H1 (cell line): ENCODE data around the gene EVX2. TPM values are rescaled to one million over a fixed set of nuclear protein-coding genes. Genes with fewer than 3 reads are reported as not detected.
A peak's percentile ranks its signal among the peaks of the same experiment; 100 is the strongest.

ENCODE experiments used
- CTCF ChIA-PET: fragments of 300-600 bp; sonication (Branson Sonifier 250); formaldehyde crosslinking; loops from one replicate; lab custom pipeline; 2021; ENCODE audit not compliant: partially characterized antibody; lab: Charles Lee
- POLR2A ChIA-PET: fragments of 300-600 bp; sonication (Branson Sonifier 250); formaldehyde crosslinking; loops from one replicate; lab custom pipeline; 2021; ENCODE audit warnings: inconsistent platforms; ENCODE audit not compliant: partially characterized antibody; lab: Charles Lee
- DNase-seq, 2 experiments: peaks; one replicate each; pipeline versions ENCODE4 v3.0.0 to v3.0.0-alpha.2; 2010 to 2022; ENCODE audit warnings: low spot score in 2 of 2, low read depth in 1 of 2, mixed read lengths in 1 of 2
- FAIRE-seq: peaks from 2 replicates; lab custom pipeline; 2011; peaks lifted over from hg19 to GRCh38; lab: Jason Lieb, UNC
- H2AFZ ChIP-seq: 2 replicates; pipeline ENCODE4 v1.8.1; 2012; ENCODE audit warnings: low read length, inconsistent platforms
- H2AK5ac ChIP-seq: 2 replicates; pipeline ENCODE4 v1.6.1; 2013; ENCODE audit warnings: low read depth, low read length
- H2BK120ac ChIP-seq: replicated peaks from 2 replicates; pipeline ENCODE3; 2013; ENCODE audit warnings: low read depth, low read length, inconsistent platforms
- H2BK12ac ChIP-seq: 2 replicates; pipeline ENCODE4 v1.6.1; 2013; ENCODE audit warnings: low read depth, low read length
- H2BK15ac ChIP-seq: 2 replicates; pipeline ENCODE4 v1.6.1; 2013; ENCODE audit warnings: low read length
- H2BK20ac ChIP-seq: 2 replicates; pipeline ENCODE4 v1.6.1; 2013; ENCODE audit warnings: low read length
- H2BK5ac ChIP-seq: 2 replicates; pipeline ENCODE4 v1.6.1; 2013; ENCODE audit warnings: low read depth, low read length
- H3K14ac ChIP-seq: 2 replicates; pipeline ENCODE4 v1.6.1; 2013; ENCODE audit warnings: inconsistent platforms; ENCODE audit not compliant: insufficient read length
- H3K18ac ChIP-seq: 2 replicates; pipeline ENCODE4 v1.6.1; 2013; ENCODE audit warnings: low read length; ENCODE audit errors: extremely low read depth
- H3K23ac ChIP-seq: 2 replicates; pipeline ENCODE4 v1.6.1; 2013; ENCODE audit warnings: inconsistent platforms; ENCODE audit not compliant: insufficient read length
- H3K23me2 ChIP-seq: 2 replicates; pipeline ENCODE4 v1.6.1; 2013; ENCODE audit warnings: low read depth, low read length
- H3K27ac ChIP-seq: 2 replicates; pipeline ENCODE4 v1.6.1; 2011; ENCODE audit warnings: low read depth, low read length, inconsistent platforms
- H3K27me3 ChIP-seq, 4 experiments: replicated peaks in 1 of 4; 1 replicate in 1 of 4; 2 replicates in 3 of 4; pipeline versions ENCODE4 v1.6.1 to v1.8.1; 2011 to 2013; ENCODE audit warnings: low read length in 3 of 4, mild to moderate bottlenecking in 3 of 4, inconsistent platforms in 2 of 4, mixed read lengths in 2 of 4, moderate library complexity in 1 of 4; ENCODE audit not compliant: control insufficient read depth in 3 of 4, insufficient read depth in 3 of 4; ENCODE audit errors: extremely low read depth in 1 of 4
- H3K36me3 ChIP-seq, 4 experiments: 2 replicates each; pipeline versions ENCODE4 v1.6.1 to v1.8.1; 2011 to 2013; ENCODE audit warnings: mild to moderate bottlenecking in 4 of 4, low read length in 3 of 4, moderate library complexity in 2 of 4, control low read depth in 1 of 4, inconsistent platforms in 1 of 4; ENCODE audit not compliant: insufficient read depth in 4 of 4, control insufficient read depth in 2 of 4
- H3K4ac ChIP-seq: replicated peaks from 2 replicates; pipeline ENCODE3; 2013; ENCODE audit warnings: low read length, low read depth, mixed read lengths, inconsistent platforms; ENCODE audit not compliant: insufficient read length
- H3K4me1 ChIP-seq, 4 experiments: replicated peaks in 1 of 4; 1 replicate in 1 of 4; 2 replicates in 3 of 4; pipeline versions ENCODE4 v1.6.1 to v1.8.1; 2011 to 2013; ENCODE audit warnings: low read length in 3 of 4, inconsistent platforms in 2 of 4, mixed read lengths in 1 of 4; ENCODE audit not compliant: insufficient read depth in 4 of 4, control insufficient read depth in 3 of 4
- H3K4me2 ChIP-seq, 2 experiments: 2 replicates each; pipeline versions ENCODE4 v1.6.1 to v1.8.1; 2011 to 2013; ENCODE audit warnings: low read depth in 2 of 2, low read length in 2 of 2, control low read depth in 1 of 2, inconsistent platforms in 1 of 2, mild to moderate bottlenecking in 1 of 2; ENCODE audit not compliant: insufficient read depth in 1 of 2
- H3K4me3 ChIP-seq, 4 experiments: fragments of 200-600, 300-600 bp in 1 of 4; sonication (generic), shearing (Covaris generic), sonication (Bioruptor Twin) in 1 of 4; 2 replicates each; pipeline versions ENCODE4 v1.5.1 to v1.8.1; 2011 to 2016; ENCODE audit warnings: low read length in 4 of 4, low read depth in 3 of 4, control low read depth in 2 of 4, inconsistent platforms in 2 of 4, mild to moderate bottlenecking in 2 of 4, mixed read lengths in 1 of 4, moderate library complexity in 1 of 4; ENCODE audit not compliant: insufficient read depth in 2 of 4; ENCODE audit errors: extremely low read depth in 1 of 4
- H3K56ac ChIP-seq: replicated peaks from 2 replicates; pipeline ENCODE3; 2013; ENCODE audit warnings: low read depth, mild to moderate bottlenecking, mixed read lengths, low read length, inconsistent platforms; ENCODE audit not compliant: insufficient read length
- H3K79me1 ChIP-seq: 2 replicates; pipeline ENCODE4 v1.6.1; 2013; ENCODE audit warnings: low read depth, low read length, control low read depth
- H3K79me2 ChIP-seq, 2 experiments: 2 replicates each; pipeline versions ENCODE4 v1.6.1 to v1.8.1; 2012 to 2013; ENCODE audit warnings: low read length in 2 of 2, mild to moderate bottlenecking in 2 of 2, inconsistent platforms in 1 of 2; ENCODE audit not compliant: insufficient read depth in 2 of 2, control insufficient read depth in 1 of 2
- H3K9ac ChIP-seq, 4 experiments: replicated peaks in 1 of 4; 1 replicate in 1 of 4; 2 replicates in 3 of 4; pipeline versions ENCODE4 v1.6.1 to v1.8.1; 2011 to 2013; ENCODE audit warnings: low read depth in 3 of 4, low read length in 3 of 4, control low read depth in 2 of 4, mild to moderate bottlenecking in 2 of 4, moderate library complexity in 2 of 4, inconsistent platforms in 1 of 4; ENCODE audit errors: extremely low read depth in 1 of 4
- H3K9me3 ChIP-seq, 2 experiments: 2 replicates each; pipeline versions ENCODE4 v1.6.1 to v1.8.1; 2012 to 2013; ENCODE audit warnings: mild to moderate bottlenecking in 2 of 2, moderate library complexity in 2 of 2, control low read depth in 1 of 2, inconsistent platforms in 1 of 2, low read depth in 1 of 2, low read length in 1 of 2, mixed read lengths in 1 of 2; ENCODE audit not compliant: insufficient read depth in 2 of 2
- H4K20me1 ChIP-seq, 2 experiments: replicated peaks in 1 of 2; 2 replicates each; pipeline versions ENCODE3 to v1.8.1; 2011 to 2013; ENCODE audit warnings: inconsistent platforms in 2 of 2, low read length in 2 of 2, mild to moderate bottlenecking in 1 of 2; ENCODE audit not compliant: insufficient read depth in 2 of 2, control insufficient read depth in 1 of 2
- H4K5ac ChIP-seq: 2 replicates; pipeline ENCODE4 v1.6.1; 2013; ENCODE audit warnings: low read length, low read depth, mixed read lengths, inconsistent platforms; ENCODE audit not compliant: insufficient read length
- H4K8ac ChIP-seq: 2 replicates; pipeline ENCODE4 v1.8.0; 2013; ENCODE audit warnings: mild to moderate bottlenecking, moderate library complexity, low read length, inconsistent platforms; ENCODE audit not compliant: insufficient read depth; ENCODE audit errors: extremely low read depth
- H4K91ac ChIP-seq: replicated peaks from 2 replicates; pipeline ENCODE3; 2013; ENCODE audit warnings: low read length, mixed read lengths, inconsistent platforms; ENCODE audit not compliant: insufficient read length
- CBX8 ChIP-seq: fragments of 300-800, 300-1000 bp; sonication (generic); IDR thresholded peaks from 2 replicates; pipeline ENCODE4 v1.7.1; 2016; ENCODE audit warnings: low read depth, low read length, borderline replicate concordance
- CEBPB ChIP-seq: IDR thresholded peaks from 2 replicates; pipeline ENCODE4 v1.6.1; 2012; ENCODE audit warnings: low read depth, low read length
- EGR1 ChIP-seq: IDR thresholded peaks from 2 replicates; pipeline ENCODE4 v1.6.1; 2011; ENCODE audit warnings: low read depth, low read length, borderline replicate concordance
- EZH2 ChIP-seq: fragments of 200-600 bp; sonication (generic); IDR thresholded peaks from 2 replicates; pipeline ENCODE4 v1.7.1; 2012; ENCODE audit warnings: low read depth, mild to moderate bottlenecking, moderate library complexity, low read length, inconsistent platforms; ENCODE audit not compliant: severe bottlenecking
- RFX5 ChIP-seq: IDR thresholded peaks from 2 replicates; pipeline ENCODE4 v1.6.1; 2011; ENCODE audit warnings: low read depth, low read length, improper control_type of control experiment, borderline replicate concordance
- RNF2 ChIP-seq: fragments of 200-900, 300-1000 bp; sonication (generic); IDR thresholded peaks from 2 replicates; pipeline ENCODE4 v1.7.1; 2016; ENCODE audit warnings: borderline replicate concordance, low read depth, mild to moderate bottlenecking, antibody characterized with exemption, low read length; ENCODE audit not compliant: poor library complexity, severe bottlenecking; ENCODE audit errors: missing control alignments
- TAF1 ChIP-seq: IDR thresholded peaks from 2 replicates; pipeline ENCODE4 v1.6.1; 2011; ENCODE audit warnings: mild to moderate bottlenecking, low read depth, low read length
- TAF7 ChIP-seq: optimal IDR thresholded peaks from 2 replicates; pipeline ENCODE3; 2011; ENCODE audit warnings: low read depth, mild to moderate bottlenecking, inconsistent platforms, low read length, moderate library complexity, borderline replicate concordance
- WGBS, 2 experiments: shearing (Covaris generic) in 1 of 2; methylation state at CpG; one replicate each; pipeline versions ENCODE4 v1.1.6 to v1.1.7; 2013 to 2015; ENCODE audit warnings: low lambda C conversion rate in 2 of 2, mixed read lengths in 2 of 2, inconsistent platforms in 1 of 2, low coverage in 1 of 2, missing lambda C conversion rate in 1 of 2; ENCODE audit not compliant: insufficient replicate concordance in 2 of 2, insufficient coverage in 1 of 2, insufficient read length in 1 of 2; ENCODE audit errors: extremely low coverage in 1 of 2, missing lambda C conversion rate in 1 of 2; 5-methylcytosine and 5-hydroxymethylcytosine counted together
- polyA plus RNA-seq, 7 experiments: library from polyadenylated mRNA; depleted of rRNA in 3 of 7; stranded (reverse) in 5 of 7; unstranded in 2 of 7; fragments of >200 nt in 5 of 7; fragments of 200-250 nt in 2 of 7; gene quantifications; 1 replicate in 5 of 7; 2 replicates in 1 of 7; 4 replicates in 1 of 7; pipeline versions ENCODE4 v1.2.1 to v1.2.3, GENCODE V29; 2011 to 2013; ENCODE audit warnings: missing spikeins in 2 of 7, mixed read lengths in 2 of 7
- total RNA-seq: library from RNA; stranded (reverse); fragmentation: NEBNext Ultra II Directional; extraction: Animal tissue kit (Norgen Biotek cat#: 25700); gene quantifications from 2 replicates; pipeline ENCODE4 v1.2.1, GENCODE V29; 2021

EVX2 gene
- total and polyA plus RNA-seq, 2 of the 8 experiments (the other 6 are each of a cell fraction or from before 2014, with no cell fraction given), result not detected

- DNase-seq (peak in 1 of 2 experiments; percentile 55), FAIRE-seq (no peak)
- H2BK120ac ChIP-seq, result no peak overlapping the region
- no peak overlapping the region for H2BK5ac ChIP-seq
- no peaks in the 10 kb centered on the region for H3K79me1 ChIP-seq
- no peak overlapping the region for H2BK12ac ChIP-seq
- no peak overlapping the region for H4K5ac ChIP-seq
- no peak overlapping the region for H3K56ac ChIP-seq
- no peak overlapping the region for H3K18ac ChIP-seq
- no peak overlapping the region for H3K14ac ChIP-seq
- TF ChIP-seq RFX5 (no peak), EGR1 (no peak), CEBPB (no peak), TAF7 (no peak), CBX8 (peak; percentile 40; the same call in 1 of the 2 replicates), RNF2 (peak; percentile 54), TAF1 (no peak), EZH2 (no peak)
- no peaks in the 10 kb centered on the region for H3K79me2 ChIP-seq
- H4K8ac ChIP-seq, result no peak overlapping the region
- ChIA-PET CTCF (interaction anchor here (0.6 to 4.6 kb wide), 10 partner anchors 7 to 33 kb away, joined by 3 to 20 read pairs (median 8); partner anchors contain the start of gene HOXD10), POLR2A (interaction anchor here (1.0 to 1.6 kb wide), 3 partner anchors 9 to 84 kb away, joined by 3 to 6 read pairs (median 4); no protein-coding TSS in a partner anchor)
- H3K9me3 ChIP-seq, result no peaks in the 10 kb centered on the region
- no peak overlapping the region for H2AFZ ChIP-seq
- H4K91ac ChIP-seq, result no peak overlapping the region
- H3K27ac ChIP-seq, result no peak overlapping the region
- peaks cover 8 to 43% of the 10 kb centered on the region in 2 experiments for H4K20me1 ChIP-seq
- peaks cover 98 to 99% (median 99%) of the 10 kb centered on the region in 4 experiments for H3K27me3 ChIP-seq
- H3K23me2 ChIP-seq, result 0 out of 2 replicates have a peak, but pooled peaks cover 2% of the 10 kb centered on the region
- H2BK20ac ChIP-seq, result no peak overlapping the region
- H3K36me3 ChIP-seq, result peaks cover 0 to 4% (median 0%) of the 10 kb centered on the region in 4 experiments; a peak in 1 of 8 replicates
- peak overlapping the region in 1 of 4 experiments; percentile 50; a peak in 2 of 8 replicates for H3K4me3 ChIP-seq
- WGBS, 2 experiments, result 4% methylated on average over 7 of the region's 17 CpGs; no CpG with 5 or more reads in 1 of the 2 experiments
- no peak overlapping the region for H3K23ac ChIP-seq
- no peak overlapping the region for H3K9ac ChIP-seq
- peaks cover 0 to 27% (median 14%) of the 10 kb centered on the region in 4 experiments; a peak in 6 of 7 replicates for H3K4me1 ChIP-seq
- no peak overlapping the region for H2AK5ac ChIP-seq
- H2BK15ac ChIP-seq, result no peak overlapping the region
- no peak overlapping the region for H3K4ac ChIP-seq
- H3K4me2 ChIP-seq, result peak overlapping the region in 1 of 2 experiments; percentile 42; a peak in 1 of 4 replicates
Measured at GRCh38 chr2:176103742-176104315, 20.1 kb upstream of the EVX2 start.
